H1 (cell line): Measurements from ENCODE around the gene HES7. TPM values are rescaled to one million over a fixed set of nuclear protein-coding genes. Genes with fewer than 3 reads are reported as not detected.

Source experiments
- CTCF ChIA-PET: fragments of 300-600 bp; sonication (Branson Sonifier 250); formaldehyde crosslinking; loops from one replicate; lab custom pipeline; 2021; ENCODE audit not compliant: partially characterized antibody; lab: Charles Lee
- POLR2A ChIA-PET: fragments of 300-600 bp; sonication (Branson Sonifier 250); formaldehyde crosslinking; loops from one replicate; lab custom pipeline; 2021; ENCODE audit warnings: inconsistent platforms; ENCODE audit not compliant: partially characterized antibody; lab: Charles Lee
- DNase-seq, 2 experiments: peaks; one replicate each; pipeline versions ENCODE4 v3.0.0 to v3.0.0-alpha.2; 2010 to 2022; ENCODE audit warnings: low spot score in 2 of 2, low read depth in 1 of 2, mixed read lengths in 1 of 2
- FAIRE-seq: peaks from 2 replicates; lab custom pipeline; 2011; peaks lifted over from hg19 to GRCh38; lab: Jason Lieb, UNC
- H2AFZ ChIP-seq: 2 replicates; pipeline ENCODE4 v1.8.1; 2012; ENCODE audit warnings: low read length, inconsistent platforms
- H2AK5ac ChIP-seq: 2 replicates; pipeline ENCODE4 v1.6.1; 2013; ENCODE audit warnings: low read depth, low read length
- H2BK120ac ChIP-seq: replicated peaks from 2 replicates; pipeline ENCODE3; 2013; ENCODE audit warnings: low read depth, low read length, inconsistent platforms
- H2BK12ac ChIP-seq: 2 replicates; pipeline ENCODE4 v1.6.1; 2013; ENCODE audit warnings: low read depth, low read length
- H2BK15ac ChIP-seq: 2 replicates; pipeline ENCODE4 v1.6.1; 2013; ENCODE audit warnings: low read length
- H2BK20ac ChIP-seq: 2 replicates; pipeline ENCODE4 v1.6.1; 2013; ENCODE audit warnings: low read length
- H2BK5ac ChIP-seq: 2 replicates; pipeline ENCODE4 v1.6.1; 2013; ENCODE audit warnings: low read depth, low read length
- H3K14ac ChIP-seq: 2 replicates; pipeline ENCODE4 v1.6.1; 2013; ENCODE audit warnings: inconsistent platforms; ENCODE audit not compliant: insufficient read length
- H3K18ac ChIP-seq: 2 replicates; pipeline ENCODE4 v1.6.1; 2013; ENCODE audit warnings: low read length; ENCODE audit errors: extremely low read depth
- H3K23ac ChIP-seq: 2 replicates; pipeline ENCODE4 v1.6.1; 2013; ENCODE audit warnings: inconsistent platforms; ENCODE audit not compliant: insufficient read length
- H3K23me2 ChIP-seq: 2 replicates; pipeline ENCODE4 v1.6.1; 2013; ENCODE audit warnings: low read depth, low read length
- H3K27ac ChIP-seq: 2 replicates; pipeline ENCODE4 v1.6.1; 2011; ENCODE audit warnings: low read depth, low read length, inconsistent platforms
- H3K27me3 ChIP-seq, 4 experiments: replicated peaks in 1 of 4; 1 replicate in 1 of 4; 2 replicates in 3 of 4; pipeline versions ENCODE4 v1.6.1 to v1.8.1; 2011 to 2013; ENCODE audit warnings: low read length in 3 of 4, mild to moderate bottlenecking in 3 of 4, inconsistent platforms in 2 of 4, mixed read lengths in 2 of 4, moderate library complexity in 1 of 4; ENCODE audit not compliant: control insufficient read depth in 3 of 4, insufficient read depth in 3 of 4; ENCODE audit errors: extremely low read depth in 1 of 4
- H3K36me3 ChIP-seq, 4 experiments: 2 replicates each; pipeline versions ENCODE4 v1.6.1 to v1.8.1; 2011 to 2013; ENCODE audit warnings: mild to moderate bottlenecking in 4 of 4, low read length in 3 of 4, moderate library complexity in 2 of 4, control low read depth in 1 of 4, inconsistent platforms in 1 of 4; ENCODE audit not compliant: insufficient read depth in 4 of 4, control insufficient read depth in 2 of 4
- H3K4ac ChIP-seq: replicated peaks from 2 replicates; pipeline ENCODE3; 2013; ENCODE audit warnings: low read length, low read depth, mixed read lengths, inconsistent platforms; ENCODE audit not compliant: insufficient read length
- H3K4me1 ChIP-seq, 4 experiments: replicated peaks in 1 of 4; 1 replicate in 1 of 4; 2 replicates in 3 of 4; pipeline versions ENCODE4 v1.6.1 to v1.8.1; 2011 to 2013; ENCODE audit warnings: low read length in 3 of 4, inconsistent platforms in 2 of 4, mixed read lengths in 1 of 4; ENCODE audit not compliant: insufficient read depth in 4 of 4, control insufficient read depth in 3 of 4
- H3K4me2 ChIP-seq, 2 experiments: 2 replicates each; pipeline versions ENCODE4 v1.6.1 to v1.8.1; 2011 to 2013; ENCODE audit warnings: low read depth in 2 of 2, low read length in 2 of 2, control low read depth in 1 of 2, inconsistent platforms in 1 of 2, mild to moderate bottlenecking in 1 of 2; ENCODE audit not compliant: insufficient read depth in 1 of 2
- H3K4me3 ChIP-seq, 4 experiments: fragments of 200-600, 300-600 bp in 1 of 4; sonication (generic), shearing (Covaris generic), sonication (Bioruptor Twin) in 1 of 4; 2 replicates each; pipeline versions ENCODE4 v1.5.1 to v1.8.1; 2011 to 2016; ENCODE audit warnings: low read length in 4 of 4, low read depth in 3 of 4, control low read depth in 2 of 4, inconsistent platforms in 2 of 4, mild to moderate bottlenecking in 2 of 4, mixed read lengths in 1 of 4, moderate library complexity in 1 of 4; ENCODE audit not compliant: insufficient read depth in 2 of 4; ENCODE audit errors: extremely low read depth in 1 of 4
- H3K56ac ChIP-seq: replicated peaks from 2 replicates; pipeline ENCODE3; 2013; ENCODE audit warnings: low read depth, mild to moderate bottlenecking, mixed read lengths, low read length, inconsistent platforms; ENCODE audit not compliant: insufficient read length
- H3K79me1 ChIP-seq: 2 replicates; pipeline ENCODE4 v1.6.1; 2013; ENCODE audit warnings: low read depth, low read length, control low read depth
- H3K79me2 ChIP-seq, 2 experiments: 2 replicates each; pipeline versions ENCODE4 v1.6.1 to v1.8.1; 2012 to 2013; ENCODE audit warnings: low read length in 2 of 2, mild to moderate bottlenecking in 2 of 2, inconsistent platforms in 1 of 2; ENCODE audit not compliant: insufficient read depth in 2 of 2, control insufficient read depth in 1 of 2
- H3K9ac ChIP-seq, 4 experiments: replicated peaks in 1 of 4; 1 replicate in 1 of 4; 2 replicates in 3 of 4; pipeline versions ENCODE4 v1.6.1 to v1.8.1; 2011 to 2013; ENCODE audit warnings: low read depth in 3 of 4, low read length in 3 of 4, control low read depth in 2 of 4, mild to moderate bottlenecking in 2 of 4, moderate library complexity in 2 of 4, inconsistent platforms in 1 of 4; ENCODE audit errors: extremely low read depth in 1 of 4
- H3K9me3 ChIP-seq, 2 experiments: 2 replicates each; pipeline versions ENCODE4 v1.6.1 to v1.8.1; 2012 to 2013; ENCODE audit warnings: mild to moderate bottlenecking in 2 of 2, moderate library complexity in 2 of 2, control low read depth in 1 of 2, inconsistent platforms in 1 of 2, low read depth in 1 of 2, low read length in 1 of 2, mixed read lengths in 1 of 2; ENCODE audit not compliant: insufficient read depth in 2 of 2
- H4K20me1 ChIP-seq, 2 experiments: replicated peaks in 1 of 2; 2 replicates each; pipeline versions ENCODE3 to v1.8.1; 2011 to 2013; ENCODE audit warnings: inconsistent platforms in 2 of 2, low read length in 2 of 2, mild to moderate bottlenecking in 1 of 2; ENCODE audit not compliant: insufficient read depth in 2 of 2, control insufficient read depth in 1 of 2
- H4K5ac ChIP-seq: 2 replicates; pipeline ENCODE4 v1.6.1; 2013; ENCODE audit warnings: low read length, low read depth, mixed read lengths, inconsistent platforms; ENCODE audit not compliant: insufficient read length
- H4K8ac ChIP-seq: 2 replicates; pipeline ENCODE4 v1.8.0; 2013; ENCODE audit warnings: mild to moderate bottlenecking, moderate library complexity, low read length, inconsistent platforms; ENCODE audit not compliant: insufficient read depth; ENCODE audit errors: extremely low read depth
- H4K91ac ChIP-seq: replicated peaks from 2 replicates; pipeline ENCODE3; 2013; ENCODE audit warnings: low read length, mixed read lengths, inconsistent platforms; ENCODE audit not compliant: insufficient read length
- BRCA1 ChIP-seq: IDR thresholded peaks from 2 replicates; pipeline ENCODE4 v1.6.1; 2012; ENCODE audit warnings: low read depth, low read length, improper control_type of control experiment
- CBX8 ChIP-seq: fragments of 300-800, 300-1000 bp; sonication (generic); IDR thresholded peaks from 2 replicates; pipeline ENCODE4 v1.7.1; 2016; ENCODE audit warnings: low read depth, low read length, borderline replicate concordance
- CREB1 ChIP-seq: IDR thresholded peaks from 2 replicates; pipeline ENCODE4 v1.6.1; 2012; ENCODE audit warnings: inconsistent platforms
- POU5F1 ChIP-seq: IDR thresholded peaks from 2 replicates; pipeline ENCODE4 v1.6.1; 2011; ENCODE audit warnings: low read depth, mild to moderate bottlenecking, low read length, moderate library complexity
- RXRA ChIP-seq: IDR thresholded peaks from 2 replicates; pipeline ENCODE4 v1.6.1; 2011; ENCODE audit warnings: low read depth, mild to moderate bottlenecking, low read length, moderate library complexity; ENCODE audit not compliant: insufficient read depth
- SIRT6 ChIP-seq: IDR thresholded peaks from one replicate; pipeline ENCODE4 v1.7.1; 2012; ENCODE audit warnings: low read length, inconsistent platforms
- SIX5 ChIP-seq: IDR thresholded peaks from 2 replicates; pipeline ENCODE4 v1.6.1; 2011; ENCODE audit warnings: mild to moderate bottlenecking, low read depth, low read length
- TCF12 ChIP-seq: IDR thresholded peaks from 2 replicates; pipeline ENCODE4 v1.6.1; 2011; ENCODE audit warnings: low read depth, mild to moderate bottlenecking, low read length
- USF2 ChIP-seq: IDR thresholded peaks from 2 replicates; pipeline ENCODE4 v1.6.1; 2011; ENCODE audit warnings: low read length, improper control_type of control experiment
- WGBS, 2 experiments: shearing (Covaris generic) in 1 of 2; methylation state at CpG; one replicate each; pipeline versions ENCODE4 v1.1.6 to v1.1.7; 2013 to 2015; ENCODE audit warnings: low lambda C conversion rate in 2 of 2, mixed read lengths in 2 of 2, inconsistent platforms in 1 of 2, low coverage in 1 of 2, missing lambda C conversion rate in 1 of 2; ENCODE audit not compliant: insufficient replicate concordance in 2 of 2, insufficient coverage in 1 of 2, insufficient read length in 1 of 2; ENCODE audit errors: extremely low coverage in 1 of 2, missing lambda C conversion rate in 1 of 2; 5-methylcytosine and 5-hydroxymethylcytosine counted together
- polyA plus RNA-seq, 7 experiments: library from polyadenylated mRNA; depleted of rRNA in 3 of 7; stranded (reverse) in 5 of 7; unstranded in 2 of 7; fragments of >200 nt in 5 of 7; fragments of 200-250 nt in 2 of 7; gene quantifications; 1 replicate in 5 of 7; 2 replicates in 1 of 7; 4 replicates in 1 of 7; pipeline versions ENCODE4 v1.2.1 to v1.2.3, GENCODE V29; 2011 to 2013; ENCODE audit warnings: missing spikeins in 2 of 7, mixed read lengths in 2 of 7
- total RNA-seq: library from RNA; stranded (reverse); fragmentation: NEBNext Ultra II Directional; extraction: Animal tissue kit (Norgen Biotek cat#: 25700); gene quantifications from 2 replicates; pipeline ENCODE4 v1.2.1, GENCODE V29; 2021

HES7 gene
- total and polyA plus RNA-seq, 2 of the 8 experiments (the other 6 are each of a cell fraction or from before 2014, with no cell fraction given) = 0.20 to 0.32 TPM

- H4K8ac ChIP-seq = no peak overlapping the region
- H3K4ac ChIP-seq = no peak overlapping the region
- CTCF ChIA-PET = interaction anchor here (0.7 to 14.1 kb wide), 5 partner anchors 16 to 85 kb away, joined by 3 to 133 read pairs (median 4); partner anchors contain the start of gene VAMP2
- H4K5ac ChIP-seq = no peak overlapping the region
- H2AFZ ChIP-seq = no peak overlapping the region
- no peak overlapping the region for H2BK5ac ChIP-seq
- FAIRE-seq = no peak
- H3K36me3 ChIP-seq = peaks cover 3 to 35% (median 28%) of the 10 kb centered on the region in 4 experiments
- H3K79me2 ChIP-seq = no peaks in the 10 kb centered on the region
- 96% methylated on average over 22 of the region's 23 CpGs; no CpG with 5 or more reads in 1 of the 2 experiments for WGBS, 2 experiments
- no peak overlapping the region for H2BK20ac ChIP-seq
- H3K56ac ChIP-seq = no peak overlapping the region
- no peak overlapping the region for H3K9ac ChIP-seq
- DNase-seq = no peak
- H3K27me3 ChIP-seq = peaks cover 0 to 5% (median 1%) of the 10 kb centered on the region in 4 experiments; a peak in 3 of 7 replicates
- H3K18ac ChIP-seq = no peak overlapping the region
- peaks cover 2 to 13% of the 10 kb centered on the region in 2 experiments for H4K20me1 ChIP-seq
- no peak overlapping the region for H2BK120ac ChIP-seq
- no peak overlapping the region for H3K4me2 ChIP-seq
- H3K4me1 ChIP-seq = peaks cover 0 to 5% (median 3%) of the 10 kb centered on the region in 4 experiments; a peak in 2 of 7 replicates
- H2BK15ac ChIP-seq = no peak overlapping the region
- H3K79me1 ChIP-seq = no peaks in the 10 kb centered on the region
- H2AK5ac ChIP-seq = no peak overlapping the region
- no peak overlapping the region for H2BK12ac ChIP-seq
- no peak overlapping the region for H3K4me3 ChIP-seq
- POLR2A ChIA-PET = interaction anchor here (1.1 to 10.3 kb wide), 4 partner anchors 7 to 31 kb away, joined by 3 to 76 read pairs (median 42); partner anchors contain the start of gene PER1
- H3K23ac ChIP-seq = no peak overlapping the region
- no peak overlapping the region for H3K14ac ChIP-seq
- no peak overlapping the region for H4K91ac ChIP-seq
- no peak overlapping the region for H3K27ac ChIP-seq
- no peaks in the 10 kb centered on the region for H3K9me3 ChIP-seq
- peaks cover 9% of the 10 kb centered on the region for H3K23me2 ChIP-seq
- TF ChIP-seq TCF12 (no peak), SIX5 (no peak), RXRA (no peak), CBX8 (no peak), BRCA1 (no peak), USF2 (no peak), CREB1 (no peak), POU5F1 (no peak), SIRT6 (no peak)
Observed at GRCh38 chr17:8142158-8142886, 18.4 kb upstream of the HES7 start.
